SJCRH30 (cell line): ENCODE data around the gene SERTAD3. TPM values are rescaled to one million over a fixed set of nuclear protein-coding genes. Genes with fewer than 3 reads are reported as not detected.
A peak's percentile ranks its signal among the peaks of the same experiment; 100 is the strongest.
"Not testable (repeated sequence)": the region's sequence is repeated elsewhere in the genome, so short reads cannot be mapped to it uniquely, and the experiment has no call there.

Experiments
- DNase-seq, 2 experiments: peaks; one replicate each; pipeline ENCODE4 v3.0.0-alpha.2; 2015 to 2020
- H3K27ac ChIP-seq: fragments of 250-450 bp; sonication (Bioruptor Pico); 2 replicates; pipeline ENCODE4 v1.5.1; 2020; ENCODE audit warnings: mild to moderate bottlenecking, moderate library complexity
- H3K27me3 ChIP-seq: fragments of 250-450 bp; sonication (Bioruptor Pico); 2 replicates; pipeline ENCODE4 v1.5.1; 2020; ENCODE audit warnings: mild to moderate bottlenecking, moderate library complexity
- H3K36me3 ChIP-seq: fragments of 250-450 bp; sonication (Bioruptor Pico); 2 replicates; pipeline ENCODE4 v1.5.1; 2020; ENCODE audit warnings: mild to moderate bottlenecking, moderate library complexity
- H3K4me1 ChIP-seq: fragments of 250-450 bp; sonication (Bioruptor Pico); 2 replicates; pipeline ENCODE4 v1.5.1; 2020; ENCODE audit warnings: mild to moderate bottlenecking, moderate library complexity
- H3K4me3 ChIP-seq: fragments of 250-450 bp; sonication (Bioruptor Pico); 2 replicates; pipeline ENCODE4 v1.5.1; 2020; ENCODE audit warnings: mild to moderate bottlenecking, moderate library complexity
- H3K9me3 ChIP-seq: fragments of 250-450 bp; sonication (Bioruptor Pico); replicated peaks from 2 replicates; pipeline ENCODE4 v1.5.1; 2020; ENCODE audit warnings: mild to moderate bottlenecking, moderate library complexity
- total RNA-seq: library from RNA; depleted of rRNA; stranded (reverse); fragments of >200 nt; shearing (Covaris generic); gene quantifications from 2 replicates; pipeline ENCODE4 v1.2.3, GENCODE V29; 2014

Gene SERTAD3
- total RNA-seq, 1 experiment from 2014 or later, result 29.7 TPM

- Histone ChIP-seq H3K9me3 (no peaks in the 10 kb centered on the region), H3K36me3 (peaks cover 8% of the 10 kb centered on the region; the same call in 1 of the 2 replicates), H3K4me3 (no peak overlapping the region), H3K4me1 (peaks cover 10% of the 10 kb centered on the region), H3K27ac (no peak overlapping the region), H3K27me3 (no peaks in the 10 kb centered on the region)
- no peak for DNase-seq
These were observed 1.7 kb upstream of the SERTAD3 start for GRCh38 chr19:40445780-40446262.

GRCh38 chr19:40444825-40445312 lies 734 bp upstream of the SERTAD3 start:
- DNase-seq, result no peak
- H3K4me1 ChIP-seq, result peaks cover 10% of the 10 kb centered on the region
- H3K9me3 ChIP-seq, result no peaks in the 10 kb centered on the region
- H3K36me3 ChIP-seq, result peaks cover 11% of the 10 kb centered on the region; the same call in 1 of the 2 replicates
- H3K27me3 ChIP-seq, result no peaks in the 10 kb centered on the region
- H3K4me3 ChIP-seq, result peak overlapping the region; percentile 75
- peak overlapping the region; percentile 68; the same call in 1 of the 2 replicates for H3K27ac ChIP-seq

- Histone ChIP-seq H3K27me3 (no peaks in the 10 kb centered on the region), H3K9me3 (no peaks in the 10 kb centered on the region), H3K4me3 (peak overlapping the region; percentile 75), H3K36me3 (peaks cover 11% of the 10 kb centered on the region; the same call in 1 of the 2 replicates), H3K4me1 (peaks cover 10% of the 10 kb centered on the region), H3K27ac (peak overlapping the region; percentile 68)
- peak; percentile 100 for DNase-seq
These were observed 770 bp downstream of the SERTAD3 start for GRCh38 chr19:40443131-40443999.

GRCh38 chr19:40442328-40443130 lies 1.6 kb downstream of the SERTAD3 start:
- Histone ChIP-seq H3K4me1 (peaks cover 10% of the 10 kb centered on the region), H3K27me3 (no peaks in the 10 kb centered on the region), H3K9me3 (no peaks in the 10 kb centered on the region), H3K36me3 (peaks cover 11% of the 10 kb centered on the region; the same call in 1 of the 2 replicates), H3K4me3 (peak overlapping the region; percentile 75), H3K27ac (peak overlapping the region; percentile 40)
- no peak for DNase-seq

- no peaks in the 10 kb centered on the region for H3K9me3 ChIP-seq
- H3K36me3 ChIP-seq, result peaks cover 11% of the 10 kb centered on the region; the same call in 1 of the 2 replicates
- no peaks in the 10 kb centered on the region for H3K27me3 ChIP-seq
- no peak overlapping the region for H3K4me3 ChIP-seq
- no peak overlapping the region; the same call in 1 of the 2 replicates for H3K27ac ChIP-seq
- H3K4me1 ChIP-seq, result peaks cover 10% of the 10 kb centered on the region
- peak; percentile 43 to 44 for DNase-seq
These were observed 2.3 kb downstream of the SERTAD3 start for GRCh38 chr19:40441719-40442253.

GRCh38 chr19:40438284-40438683 lies 5.9 kb downstream of the SERTAD3 start:
- no peak overlapping the region for H3K4me3 ChIP-seq
- no peak for DNase-seq
- no peaks in the 10 kb centered on the region for H3K9me3 ChIP-seq
- H3K27me3 ChIP-seq, result no peaks in the 10 kb centered on the region
- peaks cover 11% of the 10 kb centered on the region; the same call in 1 of the 2 replicates for H3K36me3 ChIP-seq
- peaks cover 7% of the 10 kb centered on the region for H3K4me1 ChIP-seq
- no peak overlapping the region for H3K27ac ChIP-seq

GRCh38 chr19:40433391-40434216 lies 10.5 kb downstream of the SERTAD3 start:
- Histone ChIP-seq H3K4me3 (peak overlapping the region; percentile 54), H3K27ac (peak overlapping the region; percentile 86), H3K4me1 (no peaks in the 10 kb centered on the region), H3K36me3 (no peaks in the 10 kb centered on the region), H3K9me3 (no peaks in the 10 kb centered on the region), H3K27me3 (no peaks in the 10 kb centered on the region)
- peak; percentile 92 to 96 for DNase-seq

- H3K4me1 ChIP-seq, H3K9me3 ChIP-seq, DNase-seq, H3K36me3 ChIP-seq, H3K27me3 ChIP-seq: not testable (repeated sequence)
- Histone ChIP-seq H3K27ac (peak overlapping the region; percentile 86), H3K4me3 (peak overlapping the region; percentile 54)
These were observed 11.4 kb downstream of the SERTAD3 start for GRCh38 chr19:40432760-40433159.

- Histone ChIP-seq H3K9me3 (no peaks in the 10 kb centered on the region), H3K4me1 (peaks cover 4% of the 10 kb centered on the region; the same call in 1 of the 2 replicates), H3K27ac (no peak overlapping the region), H3K27me3 (no peaks in the 10 kb centered on the region), H3K4me3 (no peak overlapping the region), H3K36me3 (no peaks in the 10 kb centered on the region)
- no peak for DNase-seq
These were observed 12.4 kb downstream of the SERTAD3 start for GRCh38 chr19:40431698-40432097.

GRCh38 chr19:40430242-40430641 lies 13.9 kb downstream of the SERTAD3 start:
- DNase-seq, H3K9me3 ChIP-seq, H3K27me3 ChIP-seq, H3K27ac ChIP-seq, H3K36me3 ChIP-seq, H3K4me1 ChIP-seq, H3K4me3 ChIP-seq: not testable (repeated sequence)

GRCh38 chr19:40428197-40428596 lies 15.9 kb downstream of the SERTAD3 start:
- not testable (repeated sequence) for H3K4me3 ChIP-seq, H3K9me3 ChIP-seq, H3K27ac ChIP-seq, H3K36me3 ChIP-seq, DNase-seq, H3K4me1 ChIP-seq, H3K27me3 ChIP-seq

GRCh38 chr19:40425450-40426287 lies 18.5 kb downstream of the SERTAD3 start, which contains the start of gene SERTAD1:
Gene SERTAD1, minus strand, starts transcription at chr19:40425992. Its CDS starts 2,446 bp downstream, at chr19:40423546.
- no peaks in the 10 kb centered on the region for H3K9me3 ChIP-seq
- no peaks in the 10 kb centered on the region for H3K36me3 ChIP-seq
- peaks cover 4% of the 10 kb centered on the region; the same call in 1 of the 2 replicates for H3K4me1 ChIP-seq
- DNase-seq, result peak; percentile 100
- H3K27me3 ChIP-seq, result no peaks in the 10 kb centered on the region
- H3K27ac ChIP-seq, result peak within 1 kb of the TSS; percentile 89
- H3K4me3 ChIP-seq, result peak within 1 kb of the TSS; percentile 81
